Measurements from ENCODE around the gene RIMS1. TPM values are rescaled to one million over a fixed set of nuclear protein-coding genes. Genes with fewer than 3 reads are reported as not detected.

Gene RIMS1
- total RNA-seq, 4 donors from 2014 or later: 0.63 to 2.4 (median 1.6) TPM

DNA sequence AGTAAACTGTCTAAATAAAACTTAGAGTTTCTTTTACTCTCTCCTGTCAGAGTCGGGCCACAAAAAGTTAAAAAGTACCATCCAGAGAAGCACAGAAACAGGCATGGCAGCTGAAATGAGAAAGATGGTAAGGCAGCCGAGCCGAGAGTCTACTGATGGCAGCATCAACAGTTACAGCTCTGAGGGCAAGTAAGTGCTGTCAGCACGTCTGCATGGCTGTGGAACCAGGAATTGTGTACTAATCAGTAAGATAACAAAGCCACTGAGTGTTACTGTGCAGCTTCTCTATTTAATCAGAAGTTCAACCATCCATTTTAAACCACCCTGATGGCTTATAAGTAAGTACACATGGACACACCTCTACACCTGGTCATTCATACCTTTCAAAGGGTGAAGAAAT lies 504.2 kb downstream of the RIMS1 start:
- DNase-seq (ENCODE audit: low spot score) (no peak), ATAC-seq (ENCODE audit: low FRiP score) (no peak)
- TF ChIP-seq, protein P1, sequence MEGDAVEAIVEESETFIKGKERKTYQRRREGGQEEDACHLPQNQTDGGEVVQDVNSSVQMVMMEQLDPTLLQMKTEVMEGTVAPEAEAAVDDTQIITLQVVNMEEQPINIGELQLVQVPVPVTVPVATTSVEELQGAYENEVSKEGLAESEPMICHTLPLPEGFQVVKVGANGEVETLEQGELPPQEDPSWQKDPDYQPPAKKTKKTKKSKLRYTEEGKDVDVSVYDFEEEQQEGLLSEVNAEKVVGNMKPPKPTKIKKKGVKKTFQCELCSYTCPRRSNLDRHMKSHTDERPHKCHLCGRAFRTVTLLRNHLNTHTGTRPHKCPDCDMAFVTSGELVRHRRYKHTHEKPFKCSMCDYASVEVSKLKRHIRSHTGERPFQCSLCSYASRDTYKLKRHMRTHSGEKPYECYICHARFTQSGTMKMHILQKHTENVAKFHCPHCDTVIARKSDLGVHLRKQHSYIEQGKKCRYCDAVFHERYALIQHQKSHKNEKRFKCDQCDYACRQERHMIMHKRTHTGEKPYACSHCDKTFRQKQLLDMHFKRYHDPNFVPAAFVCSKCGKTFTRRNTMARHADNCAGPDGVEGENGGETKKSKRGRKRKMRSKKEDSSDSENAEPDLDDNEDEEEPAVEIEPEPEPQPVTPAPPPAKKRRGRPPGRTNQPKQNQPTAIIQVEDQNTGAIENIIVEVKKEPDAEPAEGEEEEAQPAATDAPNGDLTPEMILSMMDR (IDR thresholded peaks at IDR 0.05): no peak

DNA sequence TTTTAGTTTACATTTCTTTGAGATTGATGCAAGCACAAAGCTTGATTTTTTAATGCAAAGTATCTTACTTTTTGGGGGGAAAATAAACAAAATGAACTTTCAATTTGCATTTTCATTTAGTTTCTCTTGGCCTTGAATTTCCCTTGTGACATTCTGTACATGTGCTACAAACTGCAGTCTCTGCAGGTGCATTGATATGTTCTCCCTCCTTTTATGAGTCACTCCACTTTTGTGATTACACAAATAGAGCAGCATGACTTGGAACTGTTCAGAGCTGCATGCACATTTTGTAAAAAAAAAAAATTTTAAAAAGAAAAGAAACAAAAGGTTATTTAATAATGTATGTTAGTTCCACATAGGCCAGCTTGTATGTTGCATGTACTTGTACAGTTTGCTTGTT lies 515.5 kb downstream of the RIMS1 start:
- no peak for ATAC-seq (ENCODE audit: low FRiP score)

DNA sequence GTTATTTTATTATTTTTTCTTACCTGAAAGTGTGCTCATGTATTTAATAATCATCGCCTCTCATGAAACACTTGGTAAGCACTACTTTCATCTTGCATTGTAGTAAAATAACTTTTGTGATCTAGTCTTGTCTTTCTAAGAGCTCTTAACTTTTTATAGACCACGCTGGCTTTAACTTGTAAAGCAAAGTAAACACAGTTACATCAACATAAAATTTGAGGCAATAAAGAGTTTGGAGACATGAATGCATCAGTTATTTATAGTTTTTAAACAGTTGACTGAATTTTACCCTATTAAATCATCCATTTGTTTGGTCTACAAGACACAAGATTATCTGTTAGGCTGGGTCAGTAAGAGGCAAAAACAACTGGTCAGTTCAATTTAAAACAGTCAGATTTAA lies 517.1 kb downstream of the RIMS1 start:
- DNase-seq (ENCODE audit: low spot score): no peak
- TF ChIP-seq, protein P1 (IDR thresholded peaks at IDR 0.05): no peak
- no peak for ATAC-seq (ENCODE audit: low FRiP score)

More for the DNA sequence above, 515.5 kb downstream of the RIMS1 start:
- TF ChIP-seq, protein P1 (IDR thresholded peaks at IDR 0.05): no peak
- no peak for DNase-seq (ENCODE audit: low spot score)

DNA sequence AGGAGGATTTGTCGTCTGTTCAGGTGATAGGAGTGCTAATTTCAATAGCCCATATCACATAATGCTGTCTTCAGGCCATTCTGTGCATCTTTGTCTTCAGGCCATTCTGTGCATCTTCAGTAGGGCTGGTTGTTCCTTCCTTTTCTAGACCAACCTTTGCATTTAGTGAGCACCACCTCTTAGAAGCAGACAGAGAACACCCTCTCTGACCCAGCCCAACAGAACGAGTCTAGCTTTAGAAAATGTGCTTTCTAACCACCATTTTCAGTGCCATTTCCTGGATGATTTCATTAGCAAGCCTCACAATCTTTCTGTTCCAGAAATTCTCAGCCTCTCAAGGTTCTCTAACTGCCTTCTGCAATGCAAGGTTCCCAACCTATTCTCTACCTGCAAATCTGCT lies 520.2 kb downstream of the RIMS1 start:
- ATAC-seq (ENCODE audit: low FRiP score): no peak
- TF ChIP-seq, protein P1 (IDR thresholded peaks at IDR 0.05): no peak

DNA sequence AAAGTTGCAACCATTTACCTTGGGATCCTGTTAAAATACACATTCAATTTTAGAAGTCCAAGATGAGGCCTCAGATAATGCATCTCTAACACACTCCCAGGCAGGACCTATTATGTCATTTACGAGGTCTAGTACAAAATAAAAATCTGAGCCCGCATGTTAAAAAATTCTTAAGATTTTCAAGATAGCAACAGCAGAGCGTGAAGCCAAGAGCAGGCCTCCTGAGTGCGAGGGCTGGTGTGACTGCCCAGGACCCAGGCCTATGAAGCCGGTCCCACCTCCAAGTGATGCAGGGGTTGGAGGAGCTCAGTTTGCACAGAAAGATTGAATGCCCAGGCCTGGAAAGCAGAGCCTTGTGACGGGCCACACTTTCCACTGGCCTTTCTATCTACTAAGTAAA lies 524.4 kb downstream of the RIMS1 start:
- DNase-seq (ENCODE audit: low spot score): no peak
- no peak for ATAC-seq (ENCODE audit: low FRiP score)
- TF ChIP-seq, protein P1 (IDR thresholded peaks at IDR 0.05): no peak

More for the DNA sequence above, 520.2 kb downstream of the RIMS1 start:
- no peak for DNase-seq (ENCODE audit: low spot score)

DNA sequence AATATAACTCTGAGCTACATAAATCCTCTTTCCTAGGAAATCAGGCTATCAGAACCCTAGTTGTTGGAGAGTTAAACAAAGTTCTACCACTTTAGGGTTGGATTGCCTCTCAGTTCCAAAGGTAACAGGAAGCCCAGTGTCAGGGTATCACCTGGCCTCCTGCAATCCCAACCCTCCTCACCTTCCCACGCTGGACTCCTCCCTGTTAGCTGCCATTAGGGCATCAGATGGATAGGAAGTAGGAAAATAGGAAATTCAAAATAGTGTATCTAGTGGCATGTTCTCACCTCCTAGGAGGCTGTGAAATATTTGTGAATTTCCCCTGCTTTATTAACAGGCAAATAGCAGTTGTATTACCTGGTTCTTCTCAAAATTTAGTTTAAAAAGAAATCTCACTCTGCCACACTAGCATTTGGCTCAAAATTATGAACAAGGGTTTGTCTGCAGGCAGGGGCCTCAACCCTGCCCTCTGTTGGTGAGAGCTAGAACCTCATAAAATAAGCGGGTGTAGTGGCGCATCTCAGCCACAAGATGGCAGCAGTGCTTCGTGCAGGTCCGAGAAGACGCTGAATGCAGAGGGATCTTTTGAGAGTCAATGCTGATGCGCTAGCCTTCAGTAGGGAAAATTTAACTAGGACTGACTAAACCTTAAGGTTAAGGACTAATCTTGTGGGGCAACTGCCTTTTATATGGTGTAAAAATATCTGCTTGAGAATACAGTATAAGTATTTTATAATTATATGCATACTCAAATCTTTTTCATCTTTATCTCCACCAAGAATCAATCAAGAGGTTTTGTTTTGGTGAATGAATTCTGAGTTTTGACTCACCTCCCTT lies 525.7 kb downstream of the RIMS1 start:
- ATAC-seq (ENCODE audit: low FRiP score): peak; percentile 78
- DNase-seq (ENCODE audit: low spot score): peak; percentile 39
- TF ChIP-seq, protein P1 (IDR thresholded peaks at IDR 0.05): peak in 2 of 3 donors; percentile 98 to 100

DNA sequence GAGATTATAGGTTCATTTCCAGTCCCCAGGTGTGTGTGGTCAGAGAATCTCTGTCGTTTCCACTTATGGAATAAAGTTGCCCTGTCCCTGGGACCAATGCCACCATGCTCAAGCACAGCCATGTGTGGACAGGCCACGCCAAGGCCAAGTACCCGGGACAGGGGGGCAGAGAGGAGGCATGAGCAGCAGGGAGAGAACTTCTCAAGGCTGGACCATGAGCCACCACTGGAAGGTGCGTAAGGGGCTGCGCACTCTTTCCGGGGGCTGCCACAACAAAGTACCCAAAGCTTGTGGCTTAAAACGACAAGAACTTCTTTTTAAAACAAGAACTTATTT lies 526.3 kb downstream of the RIMS1 start:
- ATAC-seq (ENCODE audit: low FRiP score): no peak
- DNase-seq (ENCODE audit: low spot score): no peak
- TF ChIP-seq, protein P1 (IDR thresholded peaks at IDR 0.05): no peak
